ENCODE measurements around the gene TEKT5.

GRCh38 chr16:10738231-10739077 lies 43.7 kb upstream of the TEKT5 start:
- TF ChIP-seq CTCF (IDR thresholded peaks at IDR 0.05) (no peak), POLR2AphosphoS5 (IDR thresholded peaks at IDR 0.05) (peak in 1 of 3 donors; percentile 12), EP300 (IDR thresholded peaks at IDR 0.05) (no peak)

Data from stomach (tissue), 4 donors.